Adrenal gland (tissue), 5 donors: ENCODE results near the gene ELL2.

ENCODE experiments used
- POLR2A ChIP-seq, 2 donors: fragments of 450-650 bp; IDR thresholded peaks; one replicate each; pipeline ENCODE4 v1.6.1; 2017; ENCODE audit warnings: antibody characterized with exemption in 2 of 2, mild to moderate bottlenecking in 2 of 2, moderate library complexity in 1 of 2
- TF ChIP-seq, protein P1 (sequence below), 6 experiments: fragments of 450-650 bp in 4 of 6; fragments of 200-600 bp in 2 of 6; sonication (generic) in 1 of 6; IDR thresholded peaks; 1 replicate in 5 of 6; 2 replicates in 1 of 6; pipeline versions ENCODE4 v1.5.1 to v1.8.0; 2016 to 2021; ENCODE audit warnings: antibody characterized with exemption in 6 of 6, mild to moderate bottlenecking in 2 of 6, moderate library complexity in 1 of 6
- donor health status: DM: no; HTN: no; CAD: no.

DNA sequence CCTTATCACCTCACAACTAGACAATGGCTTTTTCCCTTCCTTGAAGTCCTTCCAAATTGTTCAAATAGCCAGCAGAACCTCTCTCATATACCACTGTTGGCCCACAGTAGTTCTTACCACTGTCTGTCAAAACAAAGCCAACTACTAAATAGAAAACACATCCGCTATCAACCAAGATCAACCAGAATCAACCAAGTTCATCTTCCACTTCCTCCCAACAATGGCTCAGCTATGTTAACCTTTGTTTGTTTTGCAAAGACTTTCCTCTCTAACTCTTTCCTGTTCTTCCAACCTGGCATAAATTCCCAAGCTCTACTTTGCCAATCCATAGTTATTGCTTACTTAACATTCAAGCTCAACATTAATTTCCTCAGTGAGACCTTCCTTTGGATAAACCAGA is 15.2 kb downstream of the ELL2 start:
- TF ChIP-seq, protein P1, sequence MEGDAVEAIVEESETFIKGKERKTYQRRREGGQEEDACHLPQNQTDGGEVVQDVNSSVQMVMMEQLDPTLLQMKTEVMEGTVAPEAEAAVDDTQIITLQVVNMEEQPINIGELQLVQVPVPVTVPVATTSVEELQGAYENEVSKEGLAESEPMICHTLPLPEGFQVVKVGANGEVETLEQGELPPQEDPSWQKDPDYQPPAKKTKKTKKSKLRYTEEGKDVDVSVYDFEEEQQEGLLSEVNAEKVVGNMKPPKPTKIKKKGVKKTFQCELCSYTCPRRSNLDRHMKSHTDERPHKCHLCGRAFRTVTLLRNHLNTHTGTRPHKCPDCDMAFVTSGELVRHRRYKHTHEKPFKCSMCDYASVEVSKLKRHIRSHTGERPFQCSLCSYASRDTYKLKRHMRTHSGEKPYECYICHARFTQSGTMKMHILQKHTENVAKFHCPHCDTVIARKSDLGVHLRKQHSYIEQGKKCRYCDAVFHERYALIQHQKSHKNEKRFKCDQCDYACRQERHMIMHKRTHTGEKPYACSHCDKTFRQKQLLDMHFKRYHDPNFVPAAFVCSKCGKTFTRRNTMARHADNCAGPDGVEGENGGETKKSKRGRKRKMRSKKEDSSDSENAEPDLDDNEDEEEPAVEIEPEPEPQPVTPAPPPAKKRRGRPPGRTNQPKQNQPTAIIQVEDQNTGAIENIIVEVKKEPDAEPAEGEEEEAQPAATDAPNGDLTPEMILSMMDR (IDR thresholded peaks at IDR 0.05): no peak
- no peak for TF ChIP-seq POLR2A (IDR thresholded peaks at IDR 0.05)
